Uterus (tissue), 4 donors: Measurements from ENCODE around the gene IFI27L2. TPM values are rescaled to one million over a fixed set of nuclear protein-coding genes. Genes with fewer than 3 reads are reported as not detected.

Experiments
- DNase-seq, 2 donors: peaks; one replicate each; pipeline ENCODE4 v3.0.0-alpha.2; 2019 to 2020
- H3K27ac ChIP-seq, 2 donors: fragments of 200-600 bp; sonication (generic); 1 replicate in 1 of 2; 2 replicates in 1 of 2; pipeline ENCODE4 v1.5.1; 2016 to 2018
- H3K27me3 ChIP-seq, 2 donors: fragments of 200-600 bp; sonication (generic); one replicate each; pipeline ENCODE4 v1.5.1; 2018 to 2019; ENCODE audit warnings: control low read depth in 1 of 2
- H3K36me3 ChIP-seq, 2 donors: fragments of 200-600 bp; sonication (generic); one replicate each; pipeline ENCODE4 v1.5.1; 2019; ENCODE audit warnings: control low read depth in 1 of 2
- H3K4me1 ChIP-seq, 2 donors: fragments of 200-600 bp; sonication (generic); one replicate each; pipeline ENCODE4 v1.5.1; 2018 to 2019; ENCODE audit warnings: control low read depth in 1 of 2
- H3K4me3 ChIP-seq, 2 donors: fragments of 200-600 bp; sonication (generic); 1 replicate in 1 of 2; 2 replicates in 1 of 2; pipeline ENCODE4 v1.5.1; 2018 to 2019; ENCODE audit warnings: mild to moderate bottlenecking in 1 of 2
- H3K9me3 ChIP-seq, 2 donors: fragments of 200-600 bp; sonication (generic); one replicate each; pipeline ENCODE4 v1.5.1; 2019; ENCODE audit warnings: control low read depth in 1 of 2
- CTCF ChIP-seq, 4 experiments: fragments of 200-600 bp in 2 of 4; fragments of 450-650 bp in 2 of 4; sonication (generic) in 2 of 4; IDR thresholded peaks; one replicate each; pipeline ENCODE4 v1.5.1; 2016 to 2019; ENCODE audit warnings: antibody characterized with exemption in 4 of 4, mild to moderate bottlenecking in 2 of 4, moderate library complexity in 1 of 4
- POLR2A ChIP-seq, 2 donors: fragments of 450-650 bp; IDR thresholded peaks; one replicate each; pipeline ENCODE4 v1.6.1; 2016; ENCODE audit warnings: antibody characterized with exemption in 2 of 2, mild to moderate bottlenecking in 1 of 2, moderate library complexity in 1 of 2
- intact Hi-C: fragments of 100-400 bp; cut with DNase I; formaldehyde crosslinking; loops from one replicate; pipeline ENCODE4 v1.15.1; 2023; ENCODE audit warnings: low total_unique reads
- total RNA-seq, 4 donors: library from RNA; depleted of rRNA in 3 of 4; stranded (reverse); fragments of >200 nt in 3 of 4; gene quantifications; one replicate each; pipeline versions ENCODE4 v1.1.0 to v1.2.4, GENCODE V29; 2014 to 2023
- donor health status: DM: yes; HTN: yes; CAD: no.

The IFI27L2 gene
- total RNA-seq, 4 donors from 2014 or later, result 14.3 to 111 (median 45.0) TPM

- H3K36me3 ChIP-seq, result no peaks in the 10 kb centered on the region
- TF ChIP-seq POLR2A (IDR thresholded peaks at IDR 0.05), result peak in 1 of 2 donors; percentile 30
- TF ChIP-seq CTCF (IDR thresholded peaks at IDR 0.05), result no peak
- H3K9me3 ChIP-seq, result no peaks in the 10 kb centered on the region
- H3K27me3 ChIP-seq, result no peaks in the 10 kb centered on the region
- no peaks in the 10 kb centered on the region for H3K4me1 ChIP-seq
- intact Hi-C loops, result no loop called here
- peak in 1 of 2 donors; percentile 57 for DNase-seq
- H3K27ac ChIP-seq, result peak overlapping the region; percentile 49 to 90
- H3K4me3 ChIP-seq, result no peak overlapping the region
Measured at GRCh38 chr14:94115058-94115591, 14.3 kb downstream of the IFI27L2 start.

- H3K9me3 ChIP-seq, result no peaks in the 10 kb centered on the region
- H3K4me3 ChIP-seq, result no peak overlapping the region
- no peaks in the 10 kb centered on the region for H3K36me3 ChIP-seq
- no peak for DNase-seq
- TF ChIP-seq POLR2A (IDR thresholded peaks at IDR 0.05), result no peak
- no peak for TF ChIP-seq CTCF (IDR thresholded peaks at IDR 0.05)
- H3K4me1 ChIP-seq, result no peaks in the 10 kb centered on the region
- intact Hi-C loops, result no loop called here
- H3K27me3 ChIP-seq, result no peaks in the 10 kb centered on the region
- H3K27ac ChIP-seq, result peak overlapping the region; percentile 68 to 90
Measured at GRCh38 chr14:94114589-94115057, 14.8 kb downstream of the IFI27L2 start.

- no peak overlapping the region for H3K4me3 ChIP-seq
- DNase-seq, result no peak
- intact Hi-C loops, result no loop called here
- no peaks in the 10 kb centered on the region for H3K27me3 ChIP-seq
- no peaks in the 10 kb centered on the region for H3K9me3 ChIP-seq
- no peak for TF ChIP-seq POLR2A (IDR thresholded peaks at IDR 0.05)
- no peak for TF ChIP-seq CTCF (IDR thresholded peaks at IDR 0.05)
- H3K4me1 ChIP-seq, result no peaks in the 10 kb centered on the region
- peak overlapping the region; percentile 68 to 90 for H3K27ac ChIP-seq
- H3K36me3 ChIP-seq, result no peaks in the 10 kb centered on the region
Measured at GRCh38 chr14:94113908-94114588, 15.4 kb downstream of the IFI27L2 start.

GRCh38 chr14:94113490-94113889, 15.9 kb downstream of the IFI27L2 start:
- no peak for TF ChIP-seq CTCF (IDR thresholded peaks at IDR 0.05)
- no peak for TF ChIP-seq POLR2A (IDR thresholded peaks at IDR 0.05)
- Histone ChIP-seq H3K9me3 (no peaks in the 10 kb centered on the region), H3K4me1 (no peaks in the 10 kb centered on the region), H3K27ac (peak overlapping the region; percentile 68 to 90), H3K27me3 (no peaks in the 10 kb centered on the region), H3K4me3 (no peak overlapping the region), H3K36me3 (no peaks in the 10 kb centered on the region)
- intact Hi-C loops, result no loop called here
- no peak for DNase-seq

GRCh38 chr14:94113073-94113472, 16.3 kb downstream of the IFI27L2 start:
- Histone ChIP-seq H3K36me3 (no peaks in the 10 kb centered on the region), H3K9me3 (no peaks in the 10 kb centered on the region), H3K27me3 (no peaks in the 10 kb centered on the region), H3K4me3 (no peak overlapping the region), H3K27ac (peak overlapping the region; percentile 68 to 90), H3K4me1 (no peaks in the 10 kb centered on the region)
- intact Hi-C loops, result no loop called here
- no peak for DNase-seq
- TF ChIP-seq CTCF (IDR thresholded peaks at IDR 0.05) (no peak), POLR2A (IDR thresholded peaks at IDR 0.05) (no peak)
